Lung microvascular endothelial cell (primary cell): Measurements from ENCODE around the gene LINC01488. TPM values are rescaled to one million over a fixed set of nuclear protein-coding genes. Genes with fewer than 3 reads are reported as not detected.

Source experiments
- DNase-seq, 2 donors: peaks; one replicate each; pipeline versions ENCODE4 v3.0.0 to v3.0.0-alpha.2; 2010; ENCODE audit warnings: low read depth in 2 of 2
- total RNA-seq: library from RNA; depleted of rRNA; stranded (reverse); fragments of >200 nt; gene quantifications from 2 replicates; pipeline ENCODE4 v1.2.1, GENCODE V29; 2014

Gene LINC01488
- total RNA-seq, 1 donor from 2014 or later, result under 0.01 TPM

- no peak for DNase-seq
Observed at GRCh38 chr11:69542314-69543168, 61.1 kb downstream of the LINC01488 start.

Other genes starting within 250 kb of the LINC01488 start
- gene MYEOV, start 187.5 kb upstream of the LINC01488 start, total RNA-seq, result 0.44 TPM in 1 of 2 replicates, not detected in the other
- gene CCND1, start 159.5 kb downstream of the LINC01488 start, total RNA-seq, result 203 and 371 TPM in 2 replicates
- gene LTO1, start 193.7 kb downstream of the LINC01488 start, total RNA-seq, result 9.2 and 12.1 TPM in 2 replicates
- gene FGF19, start 222.4 kb downstream of the LINC01488 start, total RNA-seq, result not detected in 2 replicates